Transverse colon (tissue), 4 donors: ENCODE data around the gene FNIP2. TPM values are rescaled to one million over a fixed set of nuclear protein-coding genes. Genes with fewer than 3 reads are reported as not detected.

Source experiments
- DNase-seq: peaks from one replicate; pipeline ENCODE4 v3.0.0-alpha.2; 2019
- H3K27ac ChIP-seq, 4 donors: fragments of 200-600 bp; sonication (generic); 2 replicates each; pipeline ENCODE4 v1.5.1; 2016 to 2018; ENCODE audit warnings: inconsistent platforms in 4 of 4
- H3K27me3 ChIP-seq: fragments of 200-600 bp; sonication (generic); 2 replicates; pipeline ENCODE4 v1.5.1; 2017; ENCODE audit warnings: inconsistent platforms
- H3K36me3 ChIP-seq, 4 donors: fragments of 200-600 bp; sonication (generic); 2 replicates each; pipeline ENCODE4 v1.5.1; 2017 to 2019; ENCODE audit warnings: inconsistent platforms in 4 of 4
- H3K4me1 ChIP-seq, 4 donors: fragments of 200-600 bp; sonication (generic); 2 replicates each; pipeline ENCODE4 v1.5.1; 2017 to 2020; ENCODE audit warnings: inconsistent platforms in 4 of 4
- H3K4me3 ChIP-seq, 4 donors: fragments of 200-600 bp; sonication (generic); 1 replicate in 1 of 4; 2 replicates in 3 of 4; pipeline versions ENCODE4 v1.5.1 to v1.6.1; 2017 to 2019; ENCODE audit warnings: inconsistent platforms in 4 of 4
- H3K9me3 ChIP-seq, 2 donors: fragments of 200-600 bp; sonication (generic); 2 replicates each; pipeline ENCODE4 v1.5.1; 2017 to 2019; ENCODE audit warnings: inconsistent platforms in 2 of 2
- EP300 ChIP-seq: sonication (generic); formaldehyde crosslinking; IDR thresholded peaks from one replicate; pipeline ENCODE4 v1.6.1; 2017; ENCODE audit warnings: antibody characterized with exemption, low read depth
- POLR2A ChIP-seq: fragments of 450-650 bp; IDR thresholded peaks from one replicate; pipeline ENCODE4 v1.6.1; 2016; ENCODE audit warnings: antibody characterized with exemption, mild to moderate bottlenecking, moderate library complexity
- POLR2AphosphoS5 ChIP-seq, 3 donors: sonication (generic); formaldehyde crosslinking; IDR thresholded peaks; one replicate each; pipeline ENCODE4 v1.6.1; 2016; ENCODE audit warnings: antibody characterized with exemption in 3 of 3
- WGBS, 2 donors: methylation state at CpG; one replicate each; pipeline ENCODE4 v1.1.5; 2018; ENCODE audit warnings: low coverage in 1 of 2; 5-methylcytosine and 5-hydroxymethylcytosine counted together
- in situ Hi-C, 4 donors: fragments of 200-750 bp; cut with MboI; loops; one replicate each; pipeline versions ENCODE4 v1.15.0 to v1.15.1; 2017; ENCODE audit warnings: low sequenced_read_pairs in 3 of 4, low pct_ligation_motif_present in 1 of 4, low pct_unique_long_range_greater_than_20kb in 1 of 4
- intact Hi-C: fragments of 100-400 bp; cut with DNase I; formaldehyde crosslinking; loops from one replicate; pipeline ENCODE4 v1.15.1; 2023; ENCODE audit warnings: low total_unique reads
- total RNA-seq, 4 donors: library from RNA; depleted of rRNA; stranded (reverse); fragments of >200 nt; gene quantifications; one replicate each; pipeline ENCODE4 v1.1.0, GENCODE V29; 2016
- TF ChIP-seq, protein P1 (sequence below), 5 experiments: fragments of 200-600 bp in 3 of 5; fragments of 450-650 bp in 2 of 5; sonication (generic) in 3 of 5; IDR thresholded peaks; 1 replicate in 2 of 5; 2 replicates in 3 of 5; pipeline ENCODE4 v1.5.1; 2016 to 2017; ENCODE audit warnings: antibody characterized with exemption in 5 of 5, inconsistent platforms in 3 of 5, mild to moderate bottlenecking in 2 of 5, moderate library complexity in 1 of 5

FNIP2 gene
- total RNA-seq, 4 donors from 2014 or later, result 47.2 to 105 (median 64.0) TPM

DNA sequence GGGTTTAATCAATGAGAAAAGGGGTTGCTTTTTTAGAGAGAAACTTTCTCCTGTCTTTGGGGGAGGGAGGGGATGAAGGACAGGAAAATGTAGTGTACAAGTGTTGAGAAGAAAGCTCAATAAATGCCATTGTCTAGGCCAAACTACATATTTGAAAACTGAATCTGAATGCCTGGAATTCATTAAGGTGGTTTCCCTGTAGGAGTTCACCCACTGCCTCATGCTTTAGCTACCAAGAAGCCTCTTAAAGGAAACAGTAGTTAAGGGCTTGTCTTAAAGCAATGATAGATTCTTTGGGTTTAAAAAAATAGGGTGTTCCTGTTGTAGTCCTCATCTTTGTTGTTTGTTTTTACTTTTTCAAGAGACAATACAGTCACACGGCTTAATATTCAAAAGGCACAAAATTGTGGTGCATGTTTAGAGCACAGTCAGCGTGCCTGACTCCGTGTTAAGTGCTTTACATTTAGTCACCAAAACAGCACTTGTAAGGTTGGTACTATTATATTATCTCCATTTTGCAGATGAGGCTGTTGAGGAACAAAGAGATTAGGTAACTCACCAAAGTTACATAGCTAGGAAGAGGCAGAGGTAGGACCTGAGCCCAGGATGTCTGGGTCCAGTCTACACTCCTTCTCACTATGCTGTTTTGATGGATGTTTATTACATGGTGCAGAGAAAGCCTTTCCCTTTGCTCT, 46.0 kb downstream of the FNIP2 start:
- TF ChIP-seq EP300 (no peak), POLR2AphosphoS5 (IDR thresholded peaks at IDR 0.05) (no peak), POLR2A (no peak)
- TF ChIP-seq, protein P1, sequence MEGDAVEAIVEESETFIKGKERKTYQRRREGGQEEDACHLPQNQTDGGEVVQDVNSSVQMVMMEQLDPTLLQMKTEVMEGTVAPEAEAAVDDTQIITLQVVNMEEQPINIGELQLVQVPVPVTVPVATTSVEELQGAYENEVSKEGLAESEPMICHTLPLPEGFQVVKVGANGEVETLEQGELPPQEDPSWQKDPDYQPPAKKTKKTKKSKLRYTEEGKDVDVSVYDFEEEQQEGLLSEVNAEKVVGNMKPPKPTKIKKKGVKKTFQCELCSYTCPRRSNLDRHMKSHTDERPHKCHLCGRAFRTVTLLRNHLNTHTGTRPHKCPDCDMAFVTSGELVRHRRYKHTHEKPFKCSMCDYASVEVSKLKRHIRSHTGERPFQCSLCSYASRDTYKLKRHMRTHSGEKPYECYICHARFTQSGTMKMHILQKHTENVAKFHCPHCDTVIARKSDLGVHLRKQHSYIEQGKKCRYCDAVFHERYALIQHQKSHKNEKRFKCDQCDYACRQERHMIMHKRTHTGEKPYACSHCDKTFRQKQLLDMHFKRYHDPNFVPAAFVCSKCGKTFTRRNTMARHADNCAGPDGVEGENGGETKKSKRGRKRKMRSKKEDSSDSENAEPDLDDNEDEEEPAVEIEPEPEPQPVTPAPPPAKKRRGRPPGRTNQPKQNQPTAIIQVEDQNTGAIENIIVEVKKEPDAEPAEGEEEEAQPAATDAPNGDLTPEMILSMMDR (IDR thresholded peaks at IDR 0.05), result no peak
- 85 to 88% methylated on average over 3 of the region's 3 CpGs for WGBS, 2 donors
- H3K27ac ChIP-seq, result no peak overlapping the region

DNA sequence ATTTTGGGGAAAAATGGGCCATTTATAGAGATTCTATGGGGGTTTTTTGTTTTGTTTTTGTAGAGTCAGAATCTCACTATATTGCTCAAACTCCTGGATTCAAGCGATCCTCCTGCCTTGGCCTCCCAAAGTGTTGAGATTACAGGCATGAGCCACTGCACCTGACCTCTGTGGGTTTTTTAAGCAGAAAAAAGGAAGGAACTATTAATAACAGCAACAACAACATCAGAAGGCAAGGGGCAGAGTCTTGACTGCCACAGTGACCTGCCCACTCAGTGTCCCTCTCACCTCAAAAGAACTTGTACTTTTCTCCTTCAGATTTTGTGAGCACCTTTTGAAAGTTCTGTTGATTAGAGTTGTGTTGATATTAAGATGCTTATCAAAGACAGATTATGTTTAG, 48.1 kb downstream of the FNIP2 start:
- Histone ChIP-seq H3K36me3 (no peaks in the 10 kb centered on the region), H3K27me3 (no peaks in the 10 kb centered on the region), H3K4me1 (peaks cover 33 to 88% (median 58%) of the 10 kb centered on the region in 4 donors), H3K4me3 (no peak overlapping the region), H3K27ac (peak overlapping the region; percentile 54 to 72 (median 70)), H3K9me3 (no peaks in the 10 kb centered on the region)
- in situ Hi-C loops, result no loop called here
- WGBS, 2 donors, result 83 to 89% methylated on average over 1 of the region's 1 CpG
- DNase-seq, result no peak
- TF ChIP-seq, protein P1 (IDR thresholded peaks at IDR 0.05), result no peak
- TF ChIP-seq POLR2A (no peak), POLR2AphosphoS5 (IDR thresholded peaks at IDR 0.05) (no peak)
- intact Hi-C loops, result no loop called here

More for the DNA sequence above, 46.0 kb downstream of the FNIP2 start:
- Histone ChIP-seq H3K9me3 (no peaks in the 10 kb centered on the region), H3K36me3 (no peaks in the 10 kb centered on the region), H3K4me3 (no peak overlapping the region), H3K4me1 (peaks cover 32 to 88% (median 59%) of the 10 kb centered on the region in 4 donors), H3K27me3 (no peaks in the 10 kb centered on the region)
- intact Hi-C loops (loop anchor here (5.0 kb wide), 1 partner anchor 47 kb away; the partner anchor contains the start of gene FNIP2), in situ Hi-C loops (no loop called here)
- DNase-seq, result no peak

DNA sequence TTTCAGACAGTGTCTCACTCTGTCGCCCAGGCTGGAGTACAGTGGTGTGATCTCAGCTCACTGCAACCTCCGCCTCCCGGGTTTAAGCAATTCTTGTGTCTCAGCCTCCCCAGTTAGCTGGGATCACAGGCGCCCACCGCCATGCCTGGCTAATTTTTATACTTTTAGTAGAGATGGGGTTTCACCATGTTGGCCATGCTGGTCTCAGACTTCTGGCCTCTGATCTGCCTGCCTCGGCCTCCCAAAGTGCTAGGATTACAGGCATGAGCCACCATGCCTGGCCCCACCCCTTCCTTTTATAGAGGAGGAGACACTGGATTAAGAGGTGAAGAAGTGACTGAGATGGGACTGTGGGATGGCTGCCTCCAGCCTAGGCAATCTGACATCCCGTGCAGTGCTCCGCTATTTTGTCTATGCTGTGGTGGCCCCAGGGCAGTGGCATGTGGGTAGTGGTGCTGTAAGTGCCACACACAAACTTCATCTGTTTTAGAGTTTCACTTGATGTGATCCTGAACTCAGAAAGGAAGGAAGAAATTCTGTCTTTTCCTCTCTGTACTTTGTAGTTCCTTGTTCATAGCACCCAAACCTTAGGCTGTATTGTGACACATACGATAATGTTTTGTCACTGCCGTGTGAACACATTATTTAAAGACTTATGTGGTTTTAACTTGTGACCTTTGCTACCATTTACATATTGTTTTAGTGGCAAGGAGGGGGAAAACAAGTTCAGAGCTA, 48.9 kb downstream of the FNIP2 start:
- Histone ChIP-seq H3K4me1 (peaks cover 33 to 85% (median 53%) of the 10 kb centered on the region in 4 donors), H3K36me3 (no peaks in the 10 kb centered on the region), H3K27ac (peak overlapping the region; percentile 54 to 72 (median 70)), H3K9me3 (no peaks in the 10 kb centered on the region), H3K4me3 (no peak overlapping the region), H3K27me3 (no peaks in the 10 kb centered on the region)
- 55 to 79% methylated on average over 5 to 10 of the region's 10 CpGs for WGBS, 2 donors
- no peak for DNase-seq
- TF ChIP-seq, protein P1 (IDR thresholded peaks at IDR 0.05), result no peak
- peak in 1 of 3 donors; percentile 21 for TF ChIP-seq POLR2AphosphoS5 (IDR thresholded peaks at IDR 0.05)
- intact Hi-C loops (no loop called here), in situ Hi-C loops (no loop called here)

DNA sequence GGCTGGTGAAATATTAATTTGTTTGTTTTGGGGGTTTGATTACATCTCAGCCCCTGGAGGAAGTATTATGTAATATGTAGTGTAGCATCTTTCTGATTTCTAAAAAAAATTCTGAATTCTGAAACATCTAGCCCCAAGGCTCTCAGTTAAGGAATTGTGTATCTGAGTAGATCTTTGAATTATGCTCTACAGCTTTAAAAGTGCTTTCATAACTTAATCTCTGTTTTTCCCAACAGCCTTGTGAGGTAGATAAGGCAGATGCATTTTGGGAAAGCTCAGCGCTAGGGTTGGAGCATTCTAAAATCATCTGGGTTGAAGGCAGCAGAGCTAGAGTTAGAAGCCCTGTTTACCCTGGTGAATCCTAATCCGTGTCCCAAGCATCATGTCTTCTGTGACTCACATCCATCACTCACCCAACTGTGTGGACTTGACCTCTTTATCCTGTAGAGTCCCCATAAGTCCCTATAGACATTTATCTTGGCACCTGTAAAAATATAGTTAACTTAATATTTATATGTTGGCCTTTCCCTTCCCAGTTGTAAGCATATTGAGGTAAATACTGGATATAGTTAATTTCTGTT, 49.8 kb downstream of the FNIP2 start:
- H3K4me1 ChIP-seq, result peaks cover 33 to 87% (median 56%) of the 10 kb centered on the region in 4 donors
- no peaks in the 10 kb centered on the region for H3K9me3 ChIP-seq
- no peak overlapping the region for H3K4me3 ChIP-seq
- in situ Hi-C loops, result no loop called here
- 74% methylated on average over 2 of the region's 2 CpGs; no CpG with 5 or more reads in 1 of the 2 donors for WGBS, 2 donors
- no peak for TF ChIP-seq POLR2AphosphoS5 (IDR thresholded peaks at IDR 0.05)
- TF ChIP-seq POLR2A, result no peak
- TF ChIP-seq EP300, result no peak
- TF ChIP-seq, protein P1 (IDR thresholded peaks at IDR 0.05), result no peak
- DNase-seq, result no peak
- H3K36me3 ChIP-seq, result no peaks in the 10 kb centered on the region
- H3K27ac ChIP-seq, result peak overlapping the region; percentile 54 to 72 (median 70)
- H3K27me3 ChIP-seq, result no peaks in the 10 kb centered on the region
- intact Hi-C loops, result no loop called here
